Measurements from ENCODE around the gene MAP4K4. TPM values are rescaled to one million over a fixed set of nuclear protein-coding genes. Genes with fewer than 3 reads are reported as not detected.

Gene MAP4K4
- total RNA-seq, 1 experiment from 2014 or later: 133 TPM

DNA sequence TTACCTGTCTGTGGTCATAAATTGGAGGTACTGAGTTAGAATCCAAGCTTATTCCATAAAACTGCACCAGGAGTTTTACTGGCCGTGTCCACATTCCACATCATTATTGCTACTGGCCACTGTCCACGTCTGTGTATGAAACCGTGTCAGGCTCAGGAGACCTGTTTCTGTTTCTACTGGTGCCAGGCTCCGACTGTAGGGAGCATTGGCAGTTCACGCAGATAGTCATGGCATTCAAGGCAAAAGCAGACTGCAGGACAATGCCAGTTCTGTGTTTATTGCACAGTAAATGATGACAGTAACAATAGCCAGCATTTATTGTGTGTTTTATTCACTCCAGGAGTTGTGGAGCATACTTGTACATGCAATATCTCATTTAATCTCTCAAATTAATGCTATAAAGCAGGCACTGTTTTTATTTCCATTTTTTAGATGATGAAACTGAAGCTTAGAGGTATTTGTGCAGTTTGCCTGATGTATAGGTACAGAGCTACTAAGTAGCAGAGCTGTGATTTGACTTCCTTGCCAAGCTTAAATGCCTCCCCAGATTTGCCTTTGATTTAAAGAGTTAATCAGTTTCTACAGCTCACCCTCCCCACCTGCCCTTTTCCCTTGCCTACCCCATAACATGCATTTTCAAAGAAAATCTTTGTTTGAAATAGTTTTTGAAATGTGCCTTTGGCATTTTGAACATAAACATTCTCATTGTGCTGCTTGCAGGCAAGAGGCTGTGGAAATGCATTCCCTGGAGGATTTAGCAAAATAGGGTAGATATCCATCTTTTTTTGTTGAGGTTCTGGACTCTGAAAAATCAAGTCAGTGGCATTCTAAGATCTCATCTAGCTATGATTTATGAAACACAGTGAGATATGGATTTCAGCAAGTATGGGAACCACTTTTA lies 55.5 kb downstream of the MAP4K4 start:
- Histone ChIP-seq H3K27ac (ENCODE audit: low read length) (no peak overlapping the region), H3K4me2 (ENCODE audit: low read length) (peak overlapping the region; percentile 40; the same call in 1 of the 2 replicates), H3K36me3 (ENCODE audit: low read depth, low read length) (0 out of 2 replicates have a peak, but pooled peaks cover 3% of the 10 kb centered on the region), H3K9me2 (replicated peaks; ENCODE audit: low read length) (no peaks in the 10 kb centered on the region), H3K4me1 (ENCODE audit: insufficient read depth, low read length) (peaks cover 54% of the 10 kb centered on the region), H3K79me2 (ENCODE audit: low read length) (peaks cover 81% of the 10 kb centered on the region), H2AFZ (ENCODE audit: low read length) (no peak overlapping the region), H3K4me3 (ENCODE audit: low read length) (no peak overlapping the region), H3K27me3 (ENCODE audit: low read length) (no peaks in the 10 kb centered on the region), H4K20me1 (ENCODE audit: low read length) (peaks cover 38% of the 10 kb centered on the region), H3K9ac (ENCODE audit: low read length) (no peak overlapping the region), H3F3A (ENCODE audit: low read length, unreplicated experiment) (no peaks in the 10 kb centered on the region), H3K9me3 (ENCODE audit: low read length) (no peaks in the 10 kb centered on the region)
- intact Hi-C loops (cut with micrococcal nuclease): no loop called here
- BruUV-seq (replicated peaks): no TSS peak
- ATAC-seq: peak; percentile 32
- CTCF ChIA-PET: interaction anchor here (0.7 kb wide), 1 partner anchor 139 kb away, joined by 3 read pairs; no protein-coding TSS in a partner anchor
- no peak for DNase-seq
- POLR2A ChIA-PET (ENCODE audit: unreplicated experiment): no interaction called here
- TF ChIP-seq, protein P1, sequence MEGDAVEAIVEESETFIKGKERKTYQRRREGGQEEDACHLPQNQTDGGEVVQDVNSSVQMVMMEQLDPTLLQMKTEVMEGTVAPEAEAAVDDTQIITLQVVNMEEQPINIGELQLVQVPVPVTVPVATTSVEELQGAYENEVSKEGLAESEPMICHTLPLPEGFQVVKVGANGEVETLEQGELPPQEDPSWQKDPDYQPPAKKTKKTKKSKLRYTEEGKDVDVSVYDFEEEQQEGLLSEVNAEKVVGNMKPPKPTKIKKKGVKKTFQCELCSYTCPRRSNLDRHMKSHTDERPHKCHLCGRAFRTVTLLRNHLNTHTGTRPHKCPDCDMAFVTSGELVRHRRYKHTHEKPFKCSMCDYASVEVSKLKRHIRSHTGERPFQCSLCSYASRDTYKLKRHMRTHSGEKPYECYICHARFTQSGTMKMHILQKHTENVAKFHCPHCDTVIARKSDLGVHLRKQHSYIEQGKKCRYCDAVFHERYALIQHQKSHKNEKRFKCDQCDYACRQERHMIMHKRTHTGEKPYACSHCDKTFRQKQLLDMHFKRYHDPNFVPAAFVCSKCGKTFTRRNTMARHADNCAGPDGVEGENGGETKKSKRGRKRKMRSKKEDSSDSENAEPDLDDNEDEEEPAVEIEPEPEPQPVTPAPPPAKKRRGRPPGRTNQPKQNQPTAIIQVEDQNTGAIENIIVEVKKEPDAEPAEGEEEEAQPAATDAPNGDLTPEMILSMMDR (conservative IDR thresholded peaks at IDR 0.05; ENCODE audit: low read depth, low read length): no peak

DNA sequence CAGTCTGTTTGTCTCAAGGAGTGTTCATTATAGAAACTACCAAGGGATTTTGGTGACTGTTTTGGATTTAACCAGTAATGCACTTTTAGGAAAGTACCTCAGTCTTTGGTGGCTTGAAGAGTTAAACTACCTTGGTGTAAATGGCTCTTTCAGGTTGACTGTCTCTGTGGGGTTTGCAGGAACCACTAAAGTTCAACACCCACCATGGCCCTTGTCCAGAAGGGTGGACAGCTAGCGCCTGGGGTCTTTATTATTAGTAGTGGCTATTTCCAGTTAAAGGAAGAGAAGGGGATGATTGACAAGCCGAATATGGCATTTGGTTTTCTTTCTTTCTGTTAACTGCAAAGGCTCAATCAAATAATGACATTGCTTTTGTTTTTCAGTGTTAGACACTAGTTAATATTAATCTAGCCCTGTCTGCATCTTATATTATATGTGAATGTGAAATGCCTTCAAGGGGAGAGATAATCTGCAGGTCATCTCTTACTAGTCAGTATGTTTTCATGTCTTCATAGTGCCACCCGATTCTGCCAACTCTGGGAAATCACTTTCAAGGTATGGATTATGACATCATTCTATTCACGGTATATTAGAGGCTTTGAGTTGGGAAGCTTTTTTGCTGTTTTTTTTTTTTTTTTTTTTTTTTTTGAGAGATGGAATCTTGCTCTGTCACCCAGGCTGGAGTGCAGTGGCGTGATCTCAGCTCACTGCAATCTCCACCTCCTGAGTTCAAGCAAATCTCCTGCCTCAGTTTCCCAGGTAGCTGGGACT lies 56.4 kb downstream of the MAP4K4 start:
- CTCF ChIA-PET: interaction anchor here (0.6 to 0.7 kb wide), 2 partner anchors 140 to 412 kb away, joined by 3 read pairs; no protein-coding TSS in a partner anchor
- peak overlapping the region; percentile 40; the same call in 1 of the 2 replicates for H3K4me2 ChIP-seq (ENCODE audit: low read length)
- ATAC-seq: no peak
- H3K9me2 ChIP-seq (replicated peaks; ENCODE audit: low read length): no peaks in the 10 kb centered on the region
- TF ChIP-seq EZH2phosphoT487 (IDR thresholded peaks at IDR 0.05; ENCODE audit: borderline replicate concordance, low read length): no peak
- TF ChIP-seq, protein P1 (conservative IDR thresholded peaks at IDR 0.05; ENCODE audit: low read depth, low read length): no peak
- TF ChIP-seq EZH2 (IDR thresholded peaks at IDR 0.05; ENCODE audit: low read length, unreplicated experiment): no peak
- H3K27me3 ChIP-seq (ENCODE audit: low read length): no peaks in the 10 kb centered on the region
- H3K4me3 ChIP-seq (ENCODE audit: low read length): no peak overlapping the region
- H3F3A ChIP-seq (ENCODE audit: low read length, unreplicated experiment): no peaks in the 10 kb centered on the region
- intact Hi-C loops (cut with micrococcal nuclease): no loop called here
- no TSS peak for BruUV-seq (replicated peaks)
- POLR2A ChIA-PET (ENCODE audit: unreplicated experiment): no interaction called here
- no peak overlapping the region for H3K9ac ChIP-seq (ENCODE audit: low read length)
- no peak for DNase-seq
- H4K20me1 ChIP-seq (ENCODE audit: low read length): peaks cover 38% of the 10 kb centered on the region
- H3K79me2 ChIP-seq (ENCODE audit: low read length): peaks cover 83% of the 10 kb centered on the region
- H3K27ac ChIP-seq (ENCODE audit: low read length): peak overlapping the region; percentile 57
- H3K4me1 ChIP-seq (ENCODE audit: insufficient read depth, low read length): peaks cover 61% of the 10 kb centered on the region
- H3K36me3 ChIP-seq (ENCODE audit: low read depth, low read length): 0 out of 2 replicates have a peak, but pooled peaks cover 3% of the 10 kb centered on the region
- H3K9me3 ChIP-seq (ENCODE audit: low read length): no peaks in the 10 kb centered on the region
- H2AFZ ChIP-seq (ENCODE audit: low read length): no peak overlapping the region

Data from PC-3 (cell line).